ENCODE results near the gene IPO4.

GRCh38 chr14:24136684-24137528 is 51.7 kb downstream of the IPO4 start:
- no peak for TF ChIP-seq CTCF (conservative IDR thresholded peaks at IDR 0.05; ENCODE audit: low read depth in 2 of 2)
- no peak for TF ChIP-seq ETS1 (IDR thresholded peaks at IDR 0.05)
- no peak; the same call in 1 of the 2 replicates for TF ChIP-seq POLR2AphosphoS5 (IDR thresholded peaks at IDR 0.05; ENCODE audit: low read depth)
- no peak for TF ChIP-seq EZH2 (IDR thresholded peaks at IDR 0.05; ENCODE audit: low read depth, unreplicated experiment)
- no peak for TF ChIP-seq EZH2phosphoT487 (IDR thresholded peaks at IDR 0.05; ENCODE audit: unreplicated experiment)
- TF ChIP-seq REST (IDR thresholded peaks at IDR 0.05; ENCODE audit: unreplicated experiment), result no peak
- TF ChIP-seq JUNB (IDR thresholded peaks at IDR 0.05; ENCODE audit: unreplicated experiment), result no peak
